Smooth muscle cell (in vitro differentiated cells): ENCODE data around the gene PPP1R13B. TPM values are rescaled to one million over a fixed set of nuclear protein-coding genes. Genes with fewer than 3 reads are reported as not detected.

Source experiments
- DNase-seq: peaks from one replicate; lab custom pipeline; 2025; ENCODE audit not compliant: unreplicated experiment; lab: John Stamatoyannopoulos, UW
- H2AFZ ChIP-seq: fragments of 200-600 bp; sonication (generic); 2 replicates; pipeline ENCODE4 v1.6.0; 2016; ENCODE audit warnings: antibody characterized with exemption, low read depth, mild to moderate bottlenecking
- H3F3A ChIP-seq: fragments of 200-600 bp; sonication (generic); 2 replicates; pipeline ENCODE4 v1.6.0; 2017; ENCODE audit warnings: antibody characterized with exemption, low read depth
- H3K27ac ChIP-seq: fragments of 200-600 bp; sonication (generic); 2 replicates; pipeline ENCODE4 v1.5.1; 2016; ENCODE audit warnings: low read depth, mild to moderate bottlenecking
- H3K27me3 ChIP-seq: fragments of 200-600 bp; sonication (generic); 2 replicates; pipeline ENCODE4 v1.6.1; 2016; ENCODE audit warnings: low read depth, mild to moderate bottlenecking
- H3K36me3 ChIP-seq: fragments of 200-600 bp; sonication (generic); 2 replicates; pipeline ENCODE4 v1.5.1; 2016; ENCODE audit warnings: low read depth
- H3K4me1 ChIP-seq: fragments of 200-600 bp; sonication (generic); 2 replicates; pipeline ENCODE4 v1.5.1; 2016; ENCODE audit warnings: low read depth
- H3K4me2 ChIP-seq: fragments of 200-600 bp; sonication (generic); 2 replicates; pipeline ENCODE4 v1.6.0; 2016; ENCODE audit warnings: mild to moderate bottlenecking
- H3K4me3 ChIP-seq: fragments of 200-600 bp; sonication (generic); 2 replicates; pipeline ENCODE4 v1.5.1; 2016; ENCODE audit warnings: mild to moderate bottlenecking
- H3K79me2 ChIP-seq: fragments of 200-600 bp; sonication (generic); 2 replicates; pipeline ENCODE4 v1.6.0; 2016; ENCODE audit warnings: low read depth, mild to moderate bottlenecking
- H3K9ac ChIP-seq: fragments of 200-600 bp; sonication (generic); 2 replicates; pipeline ENCODE4 v1.6.0; 2016; ENCODE audit warnings: low read depth
- H3K9me3 ChIP-seq: fragments of 200-600 bp; sonication (generic); replicated peaks from 2 replicates; pipeline ENCODE4 v1.5.1; 2016; ENCODE audit warnings: low read depth
- H4K20me1 ChIP-seq: fragments of 200-600 bp; sonication (generic); 2 replicates; pipeline ENCODE4 v1.6.0; 2016; ENCODE audit warnings: low read depth
- WGBS: methylation state at CpG from one replicate; pipeline ENCODE4 v1.1.7; 2016; ENCODE audit warnings: low lambda C conversion rate; 5-methylcytosine and 5-hydroxymethylcytosine counted together
- polyA plus RNA-seq: library from polyadenylated mRNA; unstranded; fragments of >200 nt; fragmentation: Nextera tagmentation; extraction: Ambion mirVana; gene quantifications from 2 replicates; pipeline ENCODE4 v1.2.1, GENCODE V29; 2016
- total RNA-seq: library from RNA; depleted of rRNA; stranded (reverse); fragments of >200 nt; gene quantifications from 2 replicates; pipeline ENCODE4 v1.2.3, GENCODE V29; 2014
- TF ChIP-seq, protein P1 (sequence below): fragments of 200-600 bp; sonication (generic); IDR thresholded peaks from 2 replicates; pipeline ENCODE4 v1.5.1; 2017; ENCODE audit warnings: borderline replicate concordance, mild to moderate bottlenecking, antibody characterized with exemption; ENCODE audit not compliant: insufficient read depth, poor library complexity, severe bottlenecking

PPP1R13B gene
- total and polyA plus RNA-seq, 2 experiments from 2014 or later, result 2.3 to 4.3 TPM

DNA sequence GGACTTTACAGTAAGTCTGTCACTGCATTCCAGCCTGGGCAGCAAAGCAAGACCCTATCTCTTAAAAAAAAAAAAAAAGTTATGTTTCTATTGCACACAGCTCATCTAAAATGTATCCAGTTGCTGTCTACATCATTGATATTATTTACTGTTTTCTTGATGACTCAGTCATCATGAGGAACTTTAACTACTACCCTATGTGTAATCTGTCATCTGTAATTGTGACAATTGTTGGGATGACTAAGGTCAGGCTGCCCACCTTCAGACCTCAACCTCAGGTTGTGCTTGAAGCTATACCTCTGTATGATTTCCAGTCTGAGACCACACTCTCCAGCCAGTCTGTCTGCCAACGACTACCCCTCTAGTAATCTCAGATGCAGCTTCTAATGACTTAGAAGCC, 15.3 kb downstream of the PPP1R13B start:
- H3K9me3 ChIP-seq, result no peaks in the 10 kb centered on the region
- H3F3A ChIP-seq, result no peaks in the 10 kb centered on the region
- H3K27me3 ChIP-seq, result no peaks in the 10 kb centered on the region
- DNase-seq, result no peak
- H3K9ac ChIP-seq, result no peak overlapping the region
- H2AFZ ChIP-seq, result no peak overlapping the region
- H3K79me2 ChIP-seq, result no peaks in the 10 kb centered on the region
- H3K27ac ChIP-seq, result no peak overlapping the region
- H3K36me3 ChIP-seq, result no peaks in the 10 kb centered on the region
- H3K4me2 ChIP-seq, result no peak overlapping the region
- 85% methylated on average over 1 of the region's 1 CpG for WGBS
- H3K4me3 ChIP-seq, result no peak overlapping the region
- H3K4me1 ChIP-seq, result no peaks in the 10 kb centered on the region
- TF ChIP-seq, protein P1, sequence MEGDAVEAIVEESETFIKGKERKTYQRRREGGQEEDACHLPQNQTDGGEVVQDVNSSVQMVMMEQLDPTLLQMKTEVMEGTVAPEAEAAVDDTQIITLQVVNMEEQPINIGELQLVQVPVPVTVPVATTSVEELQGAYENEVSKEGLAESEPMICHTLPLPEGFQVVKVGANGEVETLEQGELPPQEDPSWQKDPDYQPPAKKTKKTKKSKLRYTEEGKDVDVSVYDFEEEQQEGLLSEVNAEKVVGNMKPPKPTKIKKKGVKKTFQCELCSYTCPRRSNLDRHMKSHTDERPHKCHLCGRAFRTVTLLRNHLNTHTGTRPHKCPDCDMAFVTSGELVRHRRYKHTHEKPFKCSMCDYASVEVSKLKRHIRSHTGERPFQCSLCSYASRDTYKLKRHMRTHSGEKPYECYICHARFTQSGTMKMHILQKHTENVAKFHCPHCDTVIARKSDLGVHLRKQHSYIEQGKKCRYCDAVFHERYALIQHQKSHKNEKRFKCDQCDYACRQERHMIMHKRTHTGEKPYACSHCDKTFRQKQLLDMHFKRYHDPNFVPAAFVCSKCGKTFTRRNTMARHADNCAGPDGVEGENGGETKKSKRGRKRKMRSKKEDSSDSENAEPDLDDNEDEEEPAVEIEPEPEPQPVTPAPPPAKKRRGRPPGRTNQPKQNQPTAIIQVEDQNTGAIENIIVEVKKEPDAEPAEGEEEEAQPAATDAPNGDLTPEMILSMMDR, result no peak
- peaks cover 16% of the 10 kb centered on the region for H4K20me1 ChIP-seq

DNA sequence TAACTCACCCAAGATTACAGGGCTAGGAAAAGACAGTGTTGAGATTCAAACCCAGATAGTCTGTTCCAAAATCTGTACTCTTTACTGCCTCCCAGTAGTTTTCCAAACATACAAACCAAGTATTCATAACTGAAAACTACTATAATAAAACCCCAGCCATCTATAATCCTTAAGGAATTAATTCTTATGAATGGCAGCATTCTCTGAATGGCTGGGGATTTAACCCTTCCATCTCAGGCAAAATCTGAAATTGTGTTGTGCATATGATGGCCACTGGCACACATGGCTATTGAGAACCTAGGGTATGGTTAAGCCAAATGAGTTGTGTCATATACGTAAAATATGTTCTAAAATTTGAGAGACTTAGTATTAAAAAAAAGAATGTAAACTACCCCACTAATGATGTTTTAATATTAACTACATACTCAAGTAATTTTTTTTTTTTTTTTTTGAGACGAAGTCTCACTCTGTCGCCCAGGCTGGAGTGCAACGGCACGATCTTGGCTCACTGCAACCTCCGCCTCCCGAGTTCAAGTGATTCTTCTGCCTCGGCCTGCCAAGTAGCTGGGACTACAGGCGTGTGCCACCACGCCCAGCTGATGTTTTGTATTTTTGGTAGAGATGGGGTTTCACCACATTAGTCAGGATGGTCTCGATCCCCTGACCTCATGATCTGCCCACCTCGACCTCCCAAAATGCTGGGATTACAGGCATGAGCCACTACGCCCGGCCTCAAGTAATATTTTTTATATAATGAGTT, 16.7 kb downstream of the PPP1R13B start:
- Histone ChIP-seq H3K4me2 (no peak overlapping the region), H3K4me3 (no peak overlapping the region), H3K36me3 (no peaks in the 10 kb centered on the region), H3K79me2 (no peaks in the 10 kb centered on the region), H3F3A (no peaks in the 10 kb centered on the region), H4K20me1 (peaks cover 21% of the 10 kb centered on the region), H3K27ac (no peak overlapping the region), H2AFZ (no peak overlapping the region), H3K27me3 (no peaks in the 10 kb centered on the region), H3K4me1 (no peaks in the 10 kb centered on the region), H3K9me3 (no peaks in the 10 kb centered on the region), H3K9ac (no peak overlapping the region)
- 97% methylated on average over 14 of the region's 14 CpGs for WGBS
- DNase-seq, result no peak
- TF ChIP-seq, protein P1, result no peak

DNA sequence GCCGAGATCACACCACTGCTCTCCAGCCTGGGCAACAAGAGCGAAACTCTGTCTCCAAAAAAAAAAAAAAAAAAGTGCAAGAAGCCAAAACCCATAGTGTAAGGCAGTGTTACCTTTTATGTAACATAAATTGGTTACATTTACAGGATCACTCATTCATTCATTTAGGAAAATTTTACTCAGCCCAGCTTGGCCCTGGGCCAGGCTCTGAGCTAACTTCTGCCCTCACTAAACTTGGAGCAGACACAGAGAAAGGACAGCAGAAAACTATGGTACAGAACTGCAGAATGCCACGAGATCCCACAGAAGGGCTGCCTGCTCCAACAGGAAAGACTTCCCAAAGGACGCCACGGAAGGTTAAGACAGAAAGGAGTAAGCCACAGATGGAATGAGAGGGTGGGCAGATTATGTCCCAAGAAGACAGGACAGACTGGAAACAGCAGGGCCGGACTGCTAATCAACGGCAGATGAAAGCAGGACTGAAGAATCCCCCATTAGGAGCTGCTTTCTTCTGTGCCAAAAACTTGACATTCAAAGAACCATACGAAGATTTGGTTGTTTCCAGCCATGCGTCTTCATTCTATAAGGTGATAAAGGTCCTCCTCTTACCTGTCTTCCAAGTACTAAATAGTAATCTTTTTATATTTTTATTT, 18.9 kb downstream of the PPP1R13B start:
- H3K9ac ChIP-seq, result no peak overlapping the region
- no peaks in the 10 kb centered on the region for H3K9me3 ChIP-seq
- H3K27me3 ChIP-seq, result no peaks in the 10 kb centered on the region
- H3F3A ChIP-seq, result no peaks in the 10 kb centered on the region
- H3K4me2 ChIP-seq, result no peak overlapping the region
- no peaks in the 10 kb centered on the region for H3K79me2 ChIP-seq
- no peak for DNase-seq
- H4K20me1 ChIP-seq, result peaks cover 15% of the 10 kb centered on the region
- no peak overlapping the region for H2AFZ ChIP-seq
- no peaks in the 10 kb centered on the region for H3K36me3 ChIP-seq
- H3K27ac ChIP-seq, result no peak overlapping the region
- no peak overlapping the region for H3K4me3 ChIP-seq
- H3K4me1 ChIP-seq, result no peaks in the 10 kb centered on the region
- TF ChIP-seq, protein P1, result no peak
- WGBS, result 69% methylated on average over 9 of the region's 9 CpGs

DNA sequence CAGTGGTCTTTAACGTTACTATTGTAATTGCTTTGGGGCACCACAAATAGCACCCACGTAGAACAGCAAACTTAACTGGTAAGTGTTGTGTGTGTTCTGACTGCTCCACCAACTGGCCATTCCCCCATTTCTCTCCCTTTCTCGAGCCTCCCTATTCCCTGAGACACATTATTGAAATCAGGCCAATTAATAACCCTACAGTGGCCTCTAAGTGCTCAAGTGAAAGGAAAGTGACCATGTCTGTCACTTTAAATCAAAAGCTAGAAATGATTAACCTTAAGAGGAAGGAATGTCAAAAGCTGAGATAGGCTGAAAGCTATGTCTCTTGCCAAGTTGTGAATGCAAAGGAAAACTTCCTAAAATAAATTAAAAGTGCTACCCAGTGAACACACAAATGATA, 22.3 kb downstream of the PPP1R13B start:
- no peak overlapping the region for H3K27ac ChIP-seq
- H3K27me3 ChIP-seq, result no peaks in the 10 kb centered on the region
- no peak overlapping the region for H3K9ac ChIP-seq
- TF ChIP-seq, protein P1, result no peak
- no peak overlapping the region for H3K4me2 ChIP-seq
- H2AFZ ChIP-seq, result no peak overlapping the region
- H4K20me1 ChIP-seq, result peaks cover 15% of the 10 kb centered on the region
- H3K4me3 ChIP-seq, result no peak overlapping the region
- 76% methylated on average over 3 of the region's 3 CpGs for WGBS
- no peaks in the 10 kb centered on the region for H3K36me3 ChIP-seq
- no peaks in the 10 kb centered on the region for H3K9me3 ChIP-seq
- peaks cover 2% of the 10 kb centered on the region for H3K79me2 ChIP-seq
- DNase-seq, result no peak
- no peaks in the 10 kb centered on the region for H3F3A ChIP-seq
- peaks cover 2% of the 10 kb centered on the region for H3K4me1 ChIP-seq
